C1 segment of cervical spinal cord (tissue), 14 donors: Measurements from ENCODE around the gene ABCC3.
A peak's percentile ranks its signal among the peaks of the same experiment; 100 is the strongest.

ENCODE experiments used
- DNase-seq, 14 donors: peaks; one replicate each; lab custom pipeline; 2025; lab: John Stamatoyannopoulos, UW

The ABCC3 gene

DNA sequence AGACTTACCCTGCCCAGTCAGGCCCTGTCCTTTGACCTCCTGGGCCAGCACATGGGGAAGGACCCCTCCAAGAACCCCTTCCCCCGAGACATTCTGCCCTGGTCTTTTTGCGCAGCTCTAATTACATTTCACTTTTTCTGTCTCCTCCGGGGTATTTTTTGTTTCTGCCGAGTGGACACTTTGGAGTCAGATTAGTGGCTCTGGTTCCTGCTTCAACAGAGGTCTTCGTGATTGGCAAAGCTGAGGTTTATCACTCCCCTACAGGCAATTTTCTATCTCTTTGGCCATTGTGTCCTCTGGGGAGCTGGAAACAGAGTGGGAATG, 49.6 kb downstream of the ABCC3 start:
- DNase-seq, result no peak

DNA sequence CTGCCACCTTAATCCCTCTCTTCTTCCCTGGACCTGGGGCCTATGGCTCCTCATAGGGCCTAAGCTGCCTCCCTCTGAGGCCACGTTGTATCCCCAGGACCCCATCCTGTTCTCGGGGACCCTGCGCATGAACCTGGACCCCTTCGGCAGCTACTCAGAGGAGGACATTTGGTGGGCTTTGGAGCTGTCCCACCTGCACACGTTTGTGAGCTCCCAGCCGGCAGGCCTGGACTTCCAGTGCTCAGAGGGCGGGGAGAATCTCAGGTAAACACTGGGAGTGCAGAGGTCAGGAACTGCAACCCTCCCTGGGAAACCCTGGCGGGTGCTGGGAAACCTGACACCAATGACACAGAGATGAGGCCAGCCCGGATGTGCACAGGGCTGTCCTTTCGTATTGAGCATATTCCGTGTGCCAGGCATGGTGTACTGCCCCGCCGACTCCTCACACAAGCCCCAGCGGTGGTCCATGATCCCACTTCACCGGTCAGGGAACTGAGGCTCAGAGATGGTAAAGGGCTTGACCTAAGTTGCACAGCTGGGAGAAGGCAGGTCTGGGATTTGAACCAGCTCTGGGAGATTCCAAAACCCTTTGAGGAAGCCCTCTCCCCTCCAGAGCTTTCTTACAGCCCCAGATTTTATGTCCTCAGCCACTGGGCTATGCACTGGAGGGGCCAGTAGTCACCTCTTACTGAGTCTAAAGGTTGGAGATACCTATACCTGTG, 50.1 kb downstream of the ABCC3 start:
- DNase-seq, result no peak

DNA sequence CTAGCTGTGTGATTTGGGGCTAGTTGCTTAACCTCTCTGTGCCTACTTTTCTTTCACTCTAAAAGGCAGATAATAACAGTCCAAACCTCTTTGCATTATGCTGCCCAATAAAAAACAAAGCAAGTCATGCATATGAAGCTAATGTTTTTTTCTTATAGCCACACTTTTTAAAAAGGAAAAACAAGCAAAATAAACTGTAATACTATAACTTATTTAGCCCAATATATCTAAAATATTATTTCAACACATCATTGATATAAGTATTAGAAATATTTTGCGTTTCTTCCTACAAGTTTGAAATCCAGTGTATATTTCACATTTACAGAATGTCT, 50.6 kb downstream of the ABCC3 start:
- no peak for DNase-seq

DNA sequence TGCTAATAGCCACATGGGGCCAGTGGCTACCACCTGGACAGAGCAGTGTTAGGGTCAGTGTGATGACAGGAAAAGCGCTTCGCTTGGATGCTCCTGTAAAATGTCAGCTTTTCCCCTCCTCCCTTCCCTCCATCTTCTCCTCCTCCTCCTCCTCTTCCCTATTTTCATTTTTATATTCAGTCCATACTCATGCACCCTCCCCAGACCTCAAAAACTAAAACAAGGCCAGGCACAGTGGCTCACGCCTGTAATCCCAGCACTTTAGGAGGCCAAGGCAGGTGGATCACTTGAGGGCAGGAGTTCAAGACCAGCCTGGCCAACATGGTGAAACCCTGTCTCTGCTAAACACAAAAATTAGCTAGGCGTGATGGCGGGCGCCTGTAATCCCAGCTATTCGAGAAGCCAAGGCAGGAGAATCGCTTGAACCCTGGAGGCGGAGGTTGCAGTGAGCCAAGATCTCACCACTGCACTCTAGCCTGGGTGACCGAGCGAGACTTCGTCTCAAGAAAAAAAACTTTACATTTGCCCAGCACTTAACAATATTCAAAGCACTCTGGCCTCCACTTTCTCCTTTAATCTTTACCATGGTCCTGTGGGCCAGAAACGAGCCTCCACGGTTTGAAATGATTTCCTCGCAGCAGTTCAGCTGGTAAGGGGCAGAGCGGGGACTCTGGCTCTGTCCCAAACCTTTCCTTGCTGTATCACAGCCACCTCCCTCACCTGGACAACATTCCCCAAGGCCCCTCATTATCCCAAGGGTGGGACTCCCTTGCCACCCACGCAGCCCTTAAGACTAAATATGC, 51.2 kb downstream of the ABCC3 start:
- DNase-seq, result no peak

DNA sequence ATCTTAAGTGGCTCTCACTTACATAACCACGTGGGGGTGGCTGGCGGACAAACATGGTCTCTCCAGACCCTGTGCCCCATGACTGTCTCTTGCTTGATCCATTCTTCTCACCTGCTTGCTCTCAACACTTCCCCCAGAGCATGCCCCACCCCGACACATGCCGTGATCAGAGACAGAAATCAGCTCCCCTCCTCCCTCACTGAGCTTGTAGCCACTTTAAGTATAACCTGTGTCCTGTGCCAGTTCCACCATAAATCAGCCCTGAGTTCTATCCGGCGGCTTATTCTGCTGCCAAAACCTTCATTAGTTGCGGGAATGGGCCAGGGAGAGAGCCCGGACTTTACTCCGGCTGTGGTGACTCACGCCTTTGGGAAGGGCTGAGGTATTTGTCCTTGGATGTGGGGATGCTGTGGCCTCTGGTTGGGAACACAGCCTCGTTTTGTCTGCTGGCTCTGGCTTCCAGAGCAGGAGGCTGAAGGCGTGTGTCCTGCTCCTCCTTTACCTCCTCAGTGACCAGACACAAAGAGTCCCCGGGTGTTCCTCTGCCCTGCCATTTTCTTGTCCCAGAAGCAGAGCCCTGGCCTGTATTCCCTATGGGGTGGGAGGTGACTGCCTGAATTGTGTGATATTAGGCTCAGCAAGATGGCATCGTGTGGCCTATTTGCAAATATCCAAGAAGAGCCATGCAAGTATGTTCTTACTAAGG, 52.0 kb downstream of the ABCC3 start:
- peak in 7 of 14 donors; percentile 25 to 86 (median 30) for DNase-seq

DNA sequence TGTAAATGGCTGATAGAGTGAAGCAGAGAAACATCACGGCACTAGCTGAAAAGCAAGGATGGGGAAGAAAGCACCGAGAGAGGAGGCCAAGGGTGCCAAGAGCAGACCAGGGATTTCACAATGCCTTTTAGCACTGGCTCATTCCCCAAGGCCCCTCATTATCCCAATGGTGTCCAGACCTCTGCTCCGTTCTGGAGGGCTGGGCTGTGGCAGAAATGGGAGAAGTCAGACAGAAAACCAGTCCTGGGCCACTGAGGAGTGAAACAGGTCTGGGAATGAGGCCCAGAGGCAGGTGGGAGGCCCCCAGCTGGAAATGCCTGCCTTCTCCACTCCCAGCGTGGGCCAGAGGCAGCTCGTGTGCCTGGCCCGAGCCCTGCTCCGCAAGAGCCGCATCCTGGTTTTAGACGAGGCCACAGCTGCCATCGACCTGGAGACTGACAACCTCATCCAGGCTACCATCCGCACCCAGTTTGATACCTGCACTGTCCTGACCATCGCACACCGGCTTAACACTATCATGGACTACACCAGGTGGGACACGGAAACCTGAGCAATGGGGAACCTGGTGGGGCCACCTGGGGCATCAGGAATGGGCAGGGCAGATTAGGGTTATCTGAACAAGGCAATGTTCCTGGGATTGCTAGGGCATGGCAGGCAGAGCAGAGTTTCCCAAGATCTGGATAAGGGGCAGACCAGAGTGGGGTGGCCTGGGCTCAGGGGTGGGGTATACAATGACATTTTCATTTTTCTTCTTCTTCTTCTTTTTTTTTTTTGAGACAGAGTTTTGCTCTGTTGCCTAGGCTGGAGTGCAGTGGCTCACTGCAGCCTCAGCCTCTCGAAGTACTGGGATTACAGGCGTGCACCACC, 52.8 kb downstream of the ABCC3 start:
- DNase-seq, result peak in 2 of 14 donors; percentile 25 to 38

DNA sequence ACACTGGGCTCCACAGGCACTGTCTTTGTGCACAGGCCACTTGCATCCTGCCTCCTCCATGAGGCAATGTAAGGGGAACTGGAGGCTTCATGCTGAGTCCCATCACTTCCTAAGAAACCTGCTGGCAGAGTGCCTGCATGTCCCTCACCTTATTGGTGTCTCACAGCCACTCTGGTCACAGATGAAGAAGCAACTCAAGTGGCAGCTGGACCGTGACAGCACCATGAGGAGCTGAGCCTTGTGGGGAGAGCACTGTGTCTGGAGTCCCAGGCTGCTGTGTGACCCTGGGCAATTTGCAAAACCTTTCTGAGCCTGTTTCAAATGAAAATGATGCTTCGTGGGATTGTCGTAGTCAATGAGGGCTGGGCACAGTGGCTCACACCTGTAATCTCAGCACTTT, 53.6 kb downstream of the ABCC3 start:
- no peak for DNase-seq

DNA sequence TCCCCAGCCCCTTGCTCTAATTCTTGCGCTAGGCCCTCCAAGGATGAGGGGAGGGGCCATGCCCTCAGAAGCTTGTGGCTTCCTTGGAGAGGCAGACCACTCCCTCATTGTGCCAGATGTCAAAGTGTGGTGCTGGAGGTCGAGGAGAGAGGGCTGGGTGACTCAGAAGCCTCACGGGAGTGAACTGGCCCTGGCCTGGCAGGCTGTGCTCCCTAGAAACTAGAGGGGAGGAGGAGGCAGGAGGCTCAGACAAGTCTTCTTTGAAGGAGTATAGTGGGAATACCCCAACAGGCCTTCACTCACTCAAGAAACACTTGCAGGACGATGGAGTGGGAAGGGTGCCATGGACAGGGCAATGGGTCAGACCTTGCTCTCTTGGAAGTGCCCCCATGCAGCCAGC, 54.6 kb downstream of the ABCC3 start:
- DNase-seq, result peak in 1 of 14 donors; percentile 36

DNA sequence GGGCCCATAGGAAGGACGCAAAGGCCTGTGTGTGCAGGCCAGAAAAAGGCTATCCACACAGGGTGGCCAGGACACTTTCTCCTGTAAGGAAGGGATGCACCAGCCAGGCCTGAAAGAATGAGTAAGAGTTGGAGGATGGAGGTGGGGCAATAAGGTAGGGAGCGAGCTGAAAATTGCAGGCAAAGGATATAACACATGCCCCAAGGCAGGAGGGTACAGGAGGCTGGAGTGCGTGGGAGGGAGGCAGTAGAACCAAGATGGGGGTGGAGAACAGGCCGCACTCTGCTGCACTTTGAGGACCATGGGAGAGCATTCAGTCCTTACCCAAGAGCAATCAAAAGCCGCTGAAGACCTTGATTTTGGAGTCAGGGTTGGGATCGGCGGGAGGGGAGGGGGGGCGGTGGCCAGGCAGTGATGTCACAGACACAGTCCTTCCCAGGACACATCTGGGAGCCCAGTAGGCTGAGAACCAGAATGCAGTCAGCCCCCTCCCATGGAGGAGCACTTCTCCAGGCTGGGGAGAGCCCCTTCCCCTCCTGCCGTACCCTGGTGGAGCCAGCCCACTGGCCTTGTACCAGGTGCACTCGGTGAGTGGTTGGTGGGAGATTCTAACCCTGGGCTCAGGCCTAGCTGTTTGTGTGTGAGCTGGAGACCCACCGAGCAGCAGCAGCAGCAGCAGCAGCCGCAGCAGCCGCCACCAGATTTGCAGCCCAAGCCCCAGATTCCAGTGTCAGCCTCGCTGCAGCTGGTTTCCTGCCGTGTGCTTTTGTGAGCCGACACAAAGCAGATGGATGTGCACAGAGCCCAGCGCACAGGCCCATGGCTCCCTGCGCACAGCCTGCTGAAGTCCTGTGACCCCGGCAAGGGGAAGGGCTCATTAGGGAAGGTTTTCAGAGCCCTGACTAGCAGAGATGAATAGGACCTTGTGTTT, 55.5 kb downstream of the ABCC3 start:
- DNase-seq, result peak in 10 of 14 donors; percentile 6 to 67 (median 34)

DNA sequence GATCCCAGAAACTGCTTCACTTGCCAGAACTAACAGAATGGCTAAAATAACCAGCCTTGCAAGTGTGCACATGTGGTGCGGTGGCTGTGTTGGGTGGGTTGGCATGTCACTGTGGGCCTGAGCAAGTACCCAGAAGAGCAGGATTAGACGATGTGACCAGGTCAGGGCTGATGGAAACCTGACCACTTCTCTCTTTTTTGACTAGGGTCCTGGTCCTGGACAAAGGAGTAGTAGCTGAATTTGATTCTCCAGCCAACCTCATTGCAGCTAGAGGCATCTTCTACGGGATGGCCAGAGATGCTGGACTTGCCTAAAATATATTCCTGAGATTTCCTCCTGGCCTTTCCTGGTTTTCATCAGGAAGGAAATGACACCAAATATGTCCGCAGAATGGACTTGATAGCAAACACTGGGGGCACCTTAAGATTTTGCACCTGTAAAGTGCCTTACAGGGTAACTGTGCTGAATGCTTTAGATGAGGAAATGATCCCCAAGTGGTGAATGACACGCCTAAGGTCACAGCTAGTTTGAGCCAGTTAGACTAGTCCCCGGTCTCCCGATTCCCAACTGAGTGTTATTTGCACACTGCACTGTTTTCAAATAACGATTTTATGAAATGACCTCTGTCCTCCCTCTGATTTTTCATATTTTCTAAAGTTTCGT, 56.3 kb downstream of the ABCC3 start:
- no peak for DNase-seq

DNA sequence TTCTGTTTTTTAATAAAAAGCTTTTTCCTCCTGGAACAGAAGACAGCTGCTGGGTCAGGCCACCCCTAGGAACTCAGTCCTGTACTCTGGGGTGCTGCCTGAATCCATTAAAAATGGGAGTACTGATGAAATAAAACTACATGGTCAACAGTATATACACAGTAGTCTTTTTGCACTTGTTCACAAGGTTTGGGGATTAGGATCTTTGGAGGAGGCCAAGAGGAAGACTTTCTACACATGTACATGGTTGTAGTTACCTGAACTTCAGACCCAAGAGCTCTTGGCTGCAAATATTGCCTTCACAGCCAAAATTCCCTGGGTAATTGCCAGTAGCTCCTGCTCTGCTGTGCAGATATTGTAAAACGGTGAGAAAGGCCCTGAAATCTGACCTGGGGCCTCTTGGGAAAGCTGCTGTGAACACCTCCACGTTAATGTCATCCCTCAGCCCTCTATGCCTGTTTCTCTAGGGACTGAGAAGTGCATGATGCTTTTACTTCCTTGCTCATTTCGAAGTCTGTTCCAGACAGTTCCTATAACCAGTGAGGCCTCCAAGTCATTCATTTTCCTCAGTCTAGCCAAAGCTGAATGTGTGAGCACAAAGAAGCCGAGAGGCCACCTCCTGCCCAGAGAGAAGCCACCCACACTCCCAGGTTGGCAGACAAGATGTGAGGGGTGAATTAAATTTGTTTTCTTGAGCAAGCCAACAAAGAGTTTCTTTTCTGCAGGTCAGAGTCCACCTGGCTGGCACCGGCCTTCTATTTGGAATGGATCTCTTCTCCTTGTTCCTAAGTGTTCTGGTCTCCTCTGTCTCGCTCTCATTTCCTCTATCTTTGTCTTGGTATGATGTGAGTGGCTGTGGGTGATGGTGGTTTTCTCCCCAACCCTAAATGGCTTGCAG, 57.1 kb downstream of the ABCC3 start:
- peak in 1 of 14 donors; percentile 62 for DNase-seq

DNA sequence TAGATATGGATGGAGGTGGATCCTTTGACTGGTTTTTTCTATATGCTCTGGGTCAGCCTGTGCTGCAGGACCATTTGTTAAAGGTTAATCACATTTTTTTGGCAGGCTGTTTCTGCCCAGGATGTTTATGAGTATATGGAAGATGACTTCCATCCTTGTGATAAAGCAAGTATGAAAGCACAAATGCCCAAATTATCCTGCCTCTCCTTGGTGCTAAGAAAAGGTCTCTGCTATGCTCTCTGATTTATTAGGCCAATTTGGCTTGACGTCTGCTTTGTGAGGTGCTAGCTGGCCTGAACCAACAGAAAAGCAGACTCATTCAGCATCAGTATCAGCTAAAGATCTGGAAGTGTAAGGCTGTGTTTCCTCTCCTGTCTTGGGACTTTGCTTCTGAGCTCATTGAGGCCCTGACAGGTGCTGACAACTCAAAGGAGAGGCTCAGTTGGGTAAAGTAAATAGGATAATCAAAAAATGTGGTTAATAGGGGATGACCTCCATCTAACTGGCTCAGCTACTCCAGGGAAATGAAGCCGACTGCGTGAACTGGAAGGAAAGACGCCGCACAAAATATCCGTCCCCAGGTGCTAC, 57.9 kb downstream of the ABCC3 start:
- DNase-seq, result no peak

DNA sequence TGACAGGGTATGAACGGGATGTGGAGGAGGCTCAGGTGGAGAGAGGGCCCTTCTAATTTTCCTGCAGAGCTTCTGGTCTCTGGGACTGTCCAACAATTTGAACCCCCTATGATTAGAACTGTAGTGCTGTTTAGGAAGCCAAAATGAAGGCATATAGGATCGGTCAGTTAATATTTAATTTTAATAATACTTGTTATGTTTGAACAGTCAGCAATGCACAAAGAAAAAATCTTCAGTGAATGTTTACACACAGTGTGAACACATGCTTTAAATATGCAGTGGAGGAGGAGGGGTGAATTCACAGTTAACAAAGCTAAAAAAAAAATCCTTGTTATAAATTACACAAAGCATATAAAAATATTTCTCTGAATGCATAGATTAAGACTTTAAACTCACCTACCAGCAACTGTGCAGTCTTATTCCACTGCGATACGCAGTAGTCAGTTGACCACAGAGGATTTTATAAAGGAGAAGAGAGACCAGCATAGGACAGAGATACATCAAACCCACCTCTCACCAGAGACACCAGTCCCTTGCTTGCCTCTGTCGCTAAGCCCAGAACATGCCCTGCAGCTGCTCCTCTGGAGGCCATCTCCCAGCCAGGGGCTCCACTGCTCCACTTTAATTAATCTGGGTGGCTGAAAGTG, 58.5 kb downstream of the ABCC3 start:
- DNase-seq, result no peak

DNA sequence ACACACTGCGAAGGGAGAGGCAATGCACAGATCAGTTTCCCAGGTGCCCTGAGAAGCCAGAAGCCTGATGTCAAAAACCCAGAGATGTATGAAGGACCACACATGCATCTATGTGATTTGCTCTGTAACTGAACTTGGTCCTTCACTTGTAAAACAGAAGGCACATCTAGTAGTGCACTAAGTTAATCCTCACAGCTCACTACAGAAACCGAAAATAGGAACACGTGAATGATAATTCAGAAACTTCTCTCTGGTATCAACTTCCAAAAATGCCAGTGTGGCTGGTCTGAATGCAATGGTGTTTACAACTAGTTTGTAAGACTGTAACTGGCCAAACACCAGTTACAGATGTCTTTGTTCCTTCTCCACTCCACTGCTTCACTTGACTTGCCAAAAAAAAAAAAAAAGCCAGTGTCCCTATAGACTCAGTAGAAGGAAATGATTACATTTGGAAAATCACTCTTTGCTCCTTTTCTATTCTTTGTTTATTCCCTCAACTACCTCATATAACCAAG, 61.7 kb downstream of the ABCC3 start:
- DNase-seq, result no peak

DNA sequence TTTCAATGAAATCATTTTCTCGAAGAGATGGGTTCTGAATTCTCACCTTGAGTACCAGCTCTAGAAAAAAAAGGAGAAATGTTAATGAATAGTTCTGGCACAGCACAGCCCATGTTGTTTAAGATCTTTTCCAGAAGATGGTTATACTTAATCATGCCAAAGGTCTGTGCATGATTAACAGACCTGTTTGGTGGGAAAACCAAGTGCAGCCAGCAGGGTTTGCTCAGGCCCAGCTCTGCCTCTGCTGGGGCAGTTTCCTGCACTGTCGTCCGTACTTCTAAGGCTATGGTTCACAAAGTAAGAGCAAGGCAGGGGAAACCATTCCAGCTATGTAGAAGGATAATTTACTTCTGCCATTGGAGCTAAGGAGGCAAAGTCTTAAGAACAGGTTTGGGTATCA, 62.4 kb downstream of the ABCC3 start:
- DNase-seq, result no peak

DNA sequence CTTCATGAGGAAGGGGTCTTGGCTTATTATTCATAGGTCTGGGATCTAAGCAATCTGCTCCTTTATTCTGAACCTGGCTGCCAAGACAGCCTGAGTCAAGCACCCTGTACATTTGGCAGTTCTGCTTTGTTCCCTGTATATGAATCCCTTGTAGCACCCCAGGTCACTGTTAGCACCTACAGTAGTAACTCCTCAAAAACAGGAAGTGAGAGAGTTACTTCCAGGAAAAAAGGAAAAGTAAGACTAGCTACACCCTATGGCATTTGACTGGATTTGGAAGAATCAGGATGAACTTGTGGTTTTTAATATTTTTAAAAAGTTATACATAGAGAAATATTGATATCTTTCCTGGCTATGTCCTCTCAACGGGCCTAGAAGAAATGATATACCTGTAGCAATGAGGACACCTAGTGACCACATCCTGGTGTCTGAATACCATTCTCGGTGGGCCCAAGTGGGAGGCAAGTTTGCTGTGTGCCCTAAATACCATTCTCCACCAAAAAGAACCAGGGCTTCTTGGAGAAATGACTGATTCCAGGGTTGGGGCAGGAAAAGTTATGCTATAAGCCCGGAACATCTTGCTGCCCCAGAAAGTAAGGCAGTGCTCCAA, 63.1 kb downstream of the ABCC3 start:
- DNase-seq, result no peak

DNA sequence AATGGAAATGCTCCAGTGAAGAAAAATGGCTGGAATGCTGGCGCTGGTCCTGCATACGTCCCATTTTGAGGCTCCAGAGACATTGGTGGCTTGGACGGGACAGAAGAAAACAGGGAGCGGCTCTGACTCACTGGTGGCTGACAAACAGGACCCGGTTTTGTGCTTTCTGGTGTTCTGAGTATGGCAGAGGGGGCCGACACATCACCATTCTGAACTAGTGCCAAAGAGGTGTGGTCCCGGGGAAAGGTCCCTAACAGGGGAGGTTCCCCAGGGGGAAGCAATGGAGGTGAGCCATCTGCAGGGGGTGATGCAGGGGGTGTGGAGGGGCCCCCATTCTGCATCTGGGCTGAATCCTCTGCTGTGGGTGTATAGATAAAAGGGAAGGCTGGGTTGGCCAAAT, 64.7 kb downstream of the ABCC3 start:
- no peak for DNase-seq

DNA sequence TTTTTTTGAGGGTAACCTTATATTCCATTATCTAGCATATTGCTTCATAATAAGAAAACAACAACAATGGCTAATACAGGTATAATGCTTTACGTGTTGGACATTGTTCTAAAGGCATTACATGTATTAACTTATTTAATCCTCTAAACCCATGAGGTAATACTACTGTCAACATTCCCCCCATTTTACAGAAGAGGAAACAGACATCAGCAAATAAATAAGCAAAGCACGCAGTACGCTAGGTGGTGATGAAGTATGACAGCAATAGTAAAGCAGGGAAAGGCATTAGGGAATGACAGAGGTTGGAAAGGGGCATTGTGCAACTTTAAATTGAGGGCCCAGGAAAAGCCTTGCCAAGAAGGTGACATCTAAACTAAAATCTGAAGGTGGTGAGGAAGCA, 68.5 kb downstream of the ABCC3 start:
- no peak for DNase-seq
